ENCODE results near the gene ANXA2. TPM values are rescaled to one million over a fixed set of nuclear protein-coding genes. Genes with fewer than 3 reads are reported as not detected.

ANXA2 gene
- total RNA-seq, 2 donors from 2014 or later, result 752 to 812 TPM

GRCh38 chr15:60423537-60423936 lies 25.8 kb upstream of the ANXA2 start:
- Histone ChIP-seq H3K36me3 (no peaks in the 10 kb centered on the region), H3K4me3 (no peak overlapping the region), H3K27ac (peak overlapping the region in 1 of 2 donors; percentile 21), H3K4me1 (ENCODE audit: control insufficient read depth in 1 of 2, low read depth in 2 of 2) (peaks cover 22 to 60% of the 10 kb centered on the region in 2 donors), H3K27me3 (replicated peaks; ENCODE audit: insufficient read depth) (no peaks in the 10 kb centered on the region), H3K9me3 (no peaks in the 10 kb centered on the region)
- TF ChIP-seq CTCF (IDR thresholded peaks at IDR 0.05), result no peak
- ATAC-seq (ENCODE audit: insufficient number of reproducible peaks, low FRiP score, low read depth), result peak; percentile 57
- DNase-seq (ENCODE audit: low spot score), result no peak

- no peak overlapping the region for H3K4me3 ChIP-seq
- DNase-seq (ENCODE audit: low spot score), result no peak
- ATAC-seq (ENCODE audit: insufficient number of reproducible peaks, low FRiP score, low read depth), result no peak
- peaks cover 16 to 44% of the 10 kb centered on the region in 2 donors for H3K4me1 ChIP-seq (ENCODE audit: control insufficient read depth in 1 of 2, low read depth in 2 of 2)
- H3K27ac ChIP-seq, result peak overlapping the region in 1 of 2 donors; percentile 21
- H3K36me3 ChIP-seq, result no peaks in the 10 kb centered on the region
- H3K27me3 ChIP-seq (replicated peaks; ENCODE audit: insufficient read depth), result no peaks in the 10 kb centered on the region
- no peak for TF ChIP-seq CTCF (IDR thresholded peaks at IDR 0.05)
- H3K9me3 ChIP-seq, result no peaks in the 10 kb centered on the region
Measured at GRCh38 chr15:60421544-60421943, 23.8 kb upstream of the ANXA2 start.

GRCh38 chr15:60420203-60420716 lies 22.5 kb upstream of the ANXA2 start:
- H3K27ac ChIP-seq, result no peak overlapping the region
- H3K9me3 ChIP-seq, result no peaks in the 10 kb centered on the region
- DNase-seq (ENCODE audit: low spot score), result no peak
- no peaks in the 10 kb centered on the region for H3K36me3 ChIP-seq
- no peak overlapping the region for H3K4me3 ChIP-seq
- no peak for TF ChIP-seq CTCF (IDR thresholded peaks at IDR 0.05)
- no peak for ATAC-seq (ENCODE audit: insufficient number of reproducible peaks, low FRiP score, low read depth)
- H3K27me3 ChIP-seq (replicated peaks; ENCODE audit: insufficient read depth), result no peaks in the 10 kb centered on the region
- peaks cover 16 to 40% of the 10 kb centered on the region in 2 donors for H3K4me1 ChIP-seq (ENCODE audit: control insufficient read depth in 1 of 2, low read depth in 2 of 2)

GRCh38 chr15:60419753-60420152 lies 22.0 kb upstream of the ANXA2 start:
- no peak for ATAC-seq (ENCODE audit: insufficient number of reproducible peaks, low FRiP score, low read depth)

GRCh38 chr15:60418096-60418495 lies 20.3 kb upstream of the ANXA2 start:
- ATAC-seq (ENCODE audit: insufficient number of reproducible peaks, low FRiP score, low read depth) (no peak), DNase-seq (ENCODE audit: low spot score) (no peak)
- TF ChIP-seq CTCF (IDR thresholded peaks at IDR 0.05), result no peak
- Histone ChIP-seq H3K4me1 (ENCODE audit: control insufficient read depth in 1 of 2, low read depth in 2 of 2) (peaks cover 20 to 41% of the 10 kb centered on the region in 2 donors), H3K4me3 (no peak overlapping the region), H3K27me3 (replicated peaks; ENCODE audit: insufficient read depth) (no peaks in the 10 kb centered on the region), H3K36me3 (no peaks in the 10 kb centered on the region), H3K9me3 (no peaks in the 10 kb centered on the region), H3K27ac (no peak overlapping the region)

More at GRCh38 chr15:60419753-60420152, 22.0 kb upstream of the ANXA2 start:
- H3K4me3 ChIP-seq, result no peak overlapping the region
- TF ChIP-seq CTCF (IDR thresholded peaks at IDR 0.05), result no peak
- peaks cover 16 to 40% of the 10 kb centered on the region in 2 donors for H3K4me1 ChIP-seq (ENCODE audit: control insufficient read depth in 1 of 2, low read depth in 2 of 2)
- H3K27ac ChIP-seq, result no peak overlapping the region
- H3K27me3 ChIP-seq (replicated peaks; ENCODE audit: insufficient read depth), result no peaks in the 10 kb centered on the region
- no peaks in the 10 kb centered on the region for H3K36me3 ChIP-seq
- no peaks in the 10 kb centered on the region for H3K9me3 ChIP-seq
- no peak for DNase-seq (ENCODE audit: low spot score)

All from thoracic aorta (tissue), 2 donors.